Skin epidermis (tissue), 12 donors: ENCODE measurements around the gene MACROD2.
"Not testable (repeated sequence)": the region's sequence is repeated elsewhere in the genome, so short reads cannot be mapped to it uniquely, and the experiment has no call there.

Source experiments
- H3K27ac ChIP-seq, 21 experiments: fragments of 200-600 bp; sonication (generic) in 11 of 21; one replicate each; pipeline ENCODE4 v1.5.0; 2020; ENCODE audit warnings: mild to moderate bottlenecking in 3 of 21, inconsistent platforms in 2 of 21, moderate library complexity in 2 of 21
- H3K4me3 ChIP-seq, 7 experiments: fragments of 200-600 bp; sonication (generic) in 2 of 7; one replicate each; pipeline ENCODE4 v1.5.0; 2020; ENCODE audit warnings: inconsistent platforms in 2 of 7, mild to moderate bottlenecking in 2 of 7, moderate library complexity in 1 of 7

MACROD2 gene

DNA sequence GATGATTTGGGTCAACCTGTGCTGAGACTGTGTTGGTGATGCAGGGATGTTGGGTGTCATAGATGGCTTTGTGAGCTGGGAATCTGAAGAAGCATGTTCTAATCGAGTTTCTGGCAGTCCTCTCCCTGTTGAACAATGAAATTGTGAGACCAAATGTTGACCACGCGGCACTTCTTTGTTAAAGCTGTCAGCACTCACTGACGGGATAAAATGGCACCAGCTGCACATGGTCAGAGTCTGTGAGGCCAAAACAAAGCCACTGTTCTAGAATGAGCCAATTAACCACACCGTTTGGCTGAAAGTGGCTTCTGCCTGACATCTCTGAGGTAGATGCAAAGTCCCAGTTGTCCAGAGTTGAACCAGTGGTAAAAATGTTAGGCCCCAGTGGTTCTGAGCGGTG lies 2015.7 kb downstream of the MACROD2 start:
- no peak overlapping the region for H3K27ac ChIP-seq

DNA sequence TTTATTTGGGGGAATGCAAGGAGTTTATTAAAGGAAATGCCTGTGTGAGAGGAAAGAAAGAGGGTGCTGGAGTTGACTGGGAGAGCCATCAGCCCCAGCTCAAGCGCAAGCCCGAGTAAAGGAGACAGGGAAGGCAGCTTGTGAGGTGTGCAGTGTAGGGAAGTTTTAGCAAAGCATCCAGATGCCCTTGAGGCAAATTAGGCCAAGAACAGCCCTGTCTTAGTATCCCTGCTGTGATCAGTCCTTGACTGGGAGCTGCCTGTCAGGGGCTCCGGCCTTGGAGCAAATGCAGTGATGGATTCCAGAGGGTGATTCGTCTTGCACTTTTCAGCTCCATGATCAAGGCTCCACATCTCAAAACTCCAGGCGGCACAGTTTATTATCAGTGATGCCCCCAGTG lies 2016.2 kb downstream of the MACROD2 start:
- H3K27ac ChIP-seq = no peak overlapping the region
- no peak overlapping the region for H3K4me3 ChIP-seq

More for the DNA sequence above, 2015.7 kb downstream of the MACROD2 start:
- H3K4me3 ChIP-seq = no peak overlapping the region

DNA sequence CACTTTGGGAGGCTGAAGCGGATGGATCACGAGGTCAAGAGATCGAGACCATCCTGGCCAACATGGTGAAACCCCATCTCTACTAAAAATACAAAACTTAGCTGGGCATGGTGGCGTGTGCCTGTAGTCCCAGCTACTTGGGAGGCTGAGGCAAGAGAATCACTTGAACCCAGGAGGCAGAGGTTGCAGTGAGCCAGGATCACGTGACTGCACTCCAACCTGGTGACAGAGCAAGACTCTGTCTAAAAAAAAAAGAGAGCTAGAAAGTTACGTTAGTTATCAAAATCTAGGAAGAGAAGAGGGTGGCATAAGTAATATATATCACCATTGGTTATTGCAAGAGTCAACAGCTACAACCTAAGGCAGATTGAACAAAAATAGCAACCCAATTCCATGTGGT lies 2017.6 kb downstream of the MACROD2 start:
- H3K4me3 ChIP-seq = not testable (repeated sequence)

DNA sequence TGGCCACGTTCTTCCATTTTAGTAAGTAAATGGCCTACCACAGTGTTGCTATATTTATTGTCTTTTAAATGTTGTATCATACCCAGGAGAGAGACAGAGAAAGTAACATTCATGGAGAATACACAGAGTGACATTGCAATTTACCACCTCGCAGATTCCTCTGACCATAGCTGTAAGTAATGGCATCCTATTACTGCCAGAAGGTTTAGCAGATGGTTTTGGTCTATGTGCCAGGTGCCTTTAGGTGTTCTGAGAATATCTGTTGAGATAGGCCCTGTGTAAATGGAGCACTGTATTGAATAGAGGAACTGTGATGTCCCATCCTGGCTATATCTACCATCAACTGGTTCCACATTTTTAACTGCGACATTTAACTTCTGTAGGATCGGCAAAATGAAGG lies 2018.3 kb downstream of the MACROD2 start:
- H3K4me3 ChIP-seq = no peak overlapping the region
- H3K27ac ChIP-seq = no peak overlapping the region

More for the DNA sequence above, 2017.6 kb downstream of the MACROD2 start:
- H3K27ac ChIP-seq = not testable (repeated sequence)

DNA sequence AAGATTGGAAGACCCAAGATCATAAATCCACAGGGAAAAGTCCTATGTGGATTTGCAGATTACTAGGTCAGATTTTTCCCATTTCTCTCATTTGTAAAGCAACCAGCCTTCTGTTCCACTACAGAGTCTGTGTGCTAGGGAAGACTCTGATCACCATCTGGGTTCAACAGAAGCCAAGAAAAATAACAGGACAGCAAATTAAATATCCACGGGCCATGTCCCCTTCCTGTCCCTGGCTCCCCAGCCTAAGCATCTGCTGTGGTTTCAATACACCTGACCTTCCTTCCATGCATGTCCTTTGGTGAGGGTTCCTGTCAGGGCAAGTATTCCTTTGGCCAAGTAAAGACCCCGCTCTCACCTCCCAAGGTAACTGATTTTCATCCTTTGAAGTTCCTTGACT lies 2019.1 kb downstream of the MACROD2 start:
- Histone ChIP-seq H3K27ac (no peak overlapping the region), H3K4me3 (no peak overlapping the region)

DNA sequence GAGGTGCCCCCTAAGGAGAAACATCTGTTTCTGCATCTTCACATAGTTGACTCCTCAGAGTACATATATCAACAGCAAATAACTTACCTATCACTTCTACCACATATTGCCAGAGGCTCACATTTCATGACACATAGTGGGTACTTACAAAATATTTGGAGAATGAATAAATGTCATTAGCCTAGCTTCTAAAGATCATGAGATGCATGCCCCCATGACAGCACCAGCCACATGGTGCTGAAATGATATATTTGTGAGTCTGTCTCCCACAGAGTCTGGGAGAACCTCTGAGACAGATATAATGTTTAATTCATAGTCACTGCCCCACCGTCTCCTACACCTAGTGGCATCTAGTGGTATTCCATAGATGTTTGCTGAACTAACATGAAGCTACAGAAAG lies 2022.3 kb downstream of the MACROD2 start:
- no peak overlapping the region for H3K27ac ChIP-seq

DNA sequence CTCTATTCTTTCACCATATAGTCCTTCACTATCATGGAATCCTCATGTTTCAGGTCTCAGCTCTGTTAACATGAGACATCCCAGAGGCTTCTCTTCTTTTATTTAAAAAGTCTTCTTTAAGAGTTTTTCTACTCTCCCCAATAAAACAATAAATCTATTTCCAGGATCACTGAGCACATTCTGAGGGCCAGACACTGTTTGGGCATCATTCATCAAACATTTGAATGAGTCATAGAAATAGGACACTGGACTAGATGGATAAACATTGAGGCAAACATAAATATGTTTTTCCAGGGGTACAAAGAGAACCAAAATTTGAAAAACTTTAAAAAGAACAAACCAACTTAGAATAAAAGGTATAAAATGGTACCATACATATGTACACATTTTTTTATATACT lies 2023.6 kb downstream of the MACROD2 start:
- Histone ChIP-seq H3K4me3 (no peak overlapping the region), H3K27ac (no peak overlapping the region)

More for the DNA sequence above, 2022.3 kb downstream of the MACROD2 start:
- H3K4me3 ChIP-seq = no peak overlapping the region

DNA sequence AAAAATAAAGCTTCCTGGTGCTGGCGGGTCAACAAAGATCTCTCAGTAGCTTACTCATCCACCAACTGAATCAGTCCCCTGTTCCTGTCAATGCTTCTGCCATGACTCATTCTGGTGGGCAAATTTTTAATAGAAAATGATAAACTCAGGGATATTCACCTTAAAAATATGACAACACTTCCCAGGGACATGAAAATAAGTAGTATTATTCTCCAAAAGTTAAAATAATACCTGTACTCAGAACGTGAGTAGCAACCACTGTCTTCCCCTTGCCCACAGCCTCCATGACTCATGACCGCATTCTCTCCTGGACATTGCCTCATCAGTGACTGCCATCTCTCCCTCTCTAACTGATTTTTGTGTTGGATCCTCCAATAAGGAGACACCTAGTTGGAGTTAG lies 2025.7 kb downstream of the MACROD2 start:
- no peak overlapping the region for H3K27ac ChIP-seq
- no peak overlapping the region for H3K4me3 ChIP-seq

DNA sequence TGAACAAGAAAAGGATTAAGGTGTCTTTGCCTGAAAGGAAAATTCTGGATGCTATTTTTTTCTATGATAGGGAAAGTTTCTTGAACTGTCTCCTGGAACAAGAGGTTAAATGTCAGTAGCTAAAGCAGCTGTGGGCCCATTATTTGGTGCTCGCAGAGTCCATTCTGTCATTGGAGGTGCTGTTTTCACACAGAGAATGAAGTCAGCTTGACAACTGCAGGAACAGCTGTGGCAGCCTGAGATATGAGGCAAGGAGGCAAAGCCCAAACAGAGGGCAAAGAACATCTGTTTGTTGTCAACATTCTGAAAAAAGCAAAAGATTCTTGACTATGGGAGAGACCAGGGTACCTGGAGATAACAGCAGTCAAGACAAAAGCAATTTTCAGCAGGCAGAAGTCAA lies 2029.8 kb downstream of the MACROD2 start:
- H3K27ac ChIP-seq = no peak overlapping the region
- no peak overlapping the region for H3K4me3 ChIP-seq

DNA sequence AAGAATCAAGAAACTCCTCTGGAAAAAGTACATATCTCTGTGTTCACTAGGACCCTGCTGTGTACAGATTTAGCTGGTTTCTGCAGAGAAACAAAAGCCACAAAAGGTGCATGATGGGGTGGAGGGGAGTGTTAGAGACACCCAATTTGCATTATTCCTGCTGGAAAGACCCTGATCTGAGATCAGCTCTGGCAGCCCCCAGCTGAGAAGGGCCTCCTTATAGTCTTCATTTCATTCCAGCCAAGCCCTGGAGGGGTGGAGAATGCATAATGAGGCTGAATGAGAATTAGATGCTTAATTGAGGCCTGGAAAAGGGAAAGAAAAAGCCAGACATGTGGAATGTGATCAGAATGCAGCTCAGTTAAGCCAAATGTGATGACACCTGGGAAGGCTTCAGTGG lies 2032.4 kb downstream of the MACROD2 start:
- Histone ChIP-seq H3K27ac (no peak overlapping the region), H3K4me3 (no peak overlapping the region)

DNA sequence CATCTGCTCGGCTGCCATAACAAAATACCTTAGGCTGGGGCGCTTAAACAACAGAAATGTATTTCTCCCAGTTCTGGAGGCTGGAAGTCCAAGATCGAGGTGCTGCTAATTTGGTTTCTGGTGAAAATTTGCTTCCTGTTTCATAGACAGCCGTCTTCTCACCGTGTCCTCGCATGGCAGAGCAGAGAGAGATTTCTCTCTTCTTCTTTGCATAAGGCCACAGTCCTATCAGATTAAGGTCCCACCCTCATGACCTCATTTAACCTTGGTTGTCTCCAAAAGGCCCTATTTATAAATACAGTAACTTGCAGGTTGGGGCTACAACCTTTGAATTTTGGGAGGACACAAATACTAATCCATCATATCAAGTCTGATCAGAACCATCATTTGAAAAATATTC lies 2033.6 kb downstream of the MACROD2 start:
- Histone ChIP-seq H3K4me3 (no peak overlapping the region), H3K27ac (no peak overlapping the region)

DNA sequence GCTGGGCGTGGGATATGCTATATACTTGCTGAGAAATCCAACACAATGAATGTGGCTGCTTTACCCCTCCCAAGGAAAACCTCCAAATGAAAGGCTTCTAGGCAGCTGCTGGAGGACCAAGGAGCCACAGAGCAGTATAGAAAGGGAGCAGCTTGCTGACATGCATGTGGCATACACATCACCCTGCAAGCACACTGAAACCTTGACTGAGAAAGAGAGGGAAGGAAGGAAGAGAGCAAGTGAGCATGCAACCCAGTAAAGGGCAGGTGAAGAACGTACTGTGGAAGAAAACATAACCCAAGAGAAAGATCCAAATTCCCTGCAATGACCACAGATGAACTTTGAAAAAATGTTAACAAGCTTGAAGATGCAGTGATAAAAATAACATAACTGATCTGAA lies 2034.9 kb downstream of the MACROD2 start:
- no peak overlapping the region for H3K27ac ChIP-seq
- H3K4me3 ChIP-seq = no peak overlapping the region

DNA sequence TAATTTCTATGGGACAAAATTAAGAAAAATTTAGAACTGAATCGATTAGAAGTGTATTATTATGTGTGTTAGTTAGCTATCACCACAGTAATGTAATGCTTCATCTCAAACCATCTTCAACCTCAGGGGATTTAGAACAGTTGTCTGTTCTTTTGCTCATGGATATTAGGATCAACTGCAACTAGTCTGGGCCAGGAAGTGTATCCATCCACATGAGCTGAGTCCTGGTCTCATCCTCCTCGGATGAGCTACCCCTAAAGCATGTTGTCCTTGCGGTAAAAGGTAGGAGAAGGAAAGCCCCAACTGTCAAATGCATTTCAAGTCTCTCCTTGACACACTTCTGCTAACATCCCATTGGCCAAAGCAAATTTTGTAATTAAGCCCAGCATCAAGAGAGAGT lies 2040.3 kb downstream of the MACROD2 start:
- Histone ChIP-seq H3K4me3 (no peak overlapping the region), H3K27ac (no peak overlapping the region)

DNA sequence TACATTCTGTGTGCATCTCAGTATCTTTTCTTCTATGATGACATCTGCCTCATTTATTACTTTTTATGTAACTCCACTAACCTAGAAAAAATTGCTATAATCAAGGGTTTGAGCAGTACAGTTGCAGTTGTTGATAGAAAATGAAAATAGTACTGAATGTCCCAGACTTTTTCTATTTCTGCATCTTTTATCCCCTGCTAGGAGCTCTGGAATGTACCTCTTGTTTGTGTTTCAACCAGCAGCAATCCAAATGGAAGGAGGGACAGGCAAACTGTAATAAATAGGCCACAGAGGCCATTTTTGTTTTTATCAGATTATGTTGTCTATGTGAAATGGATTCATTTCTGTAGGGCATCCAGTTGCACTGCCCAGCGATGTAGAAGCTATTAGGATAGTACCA lies 2041.0 kb downstream of the MACROD2 start:
- Histone ChIP-seq H3K4me3 (no peak overlapping the region), H3K27ac (no peak overlapping the region)

DNA sequence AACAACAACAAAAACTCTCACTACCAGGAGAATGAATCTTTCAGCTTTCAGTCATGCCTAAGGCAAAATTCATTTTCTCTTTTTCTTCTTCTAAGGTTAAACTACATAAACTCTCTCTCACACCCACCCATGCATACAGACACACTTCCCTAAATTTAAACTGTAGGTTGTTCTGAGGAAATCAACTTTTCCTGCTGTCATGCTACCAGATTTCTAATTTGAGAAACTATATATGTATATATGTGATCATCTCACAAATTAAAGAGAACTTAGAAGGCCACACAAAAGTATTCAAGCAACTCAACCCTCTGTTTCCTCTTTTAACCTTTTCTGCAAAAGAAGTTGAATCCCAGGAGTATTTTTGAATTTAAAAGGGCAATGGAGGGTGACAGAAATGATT lies 2045.4 kb downstream of the MACROD2 start:
- Histone ChIP-seq H3K27ac (no peak overlapping the region), H3K4me3 (no peak overlapping the region)

DNA sequence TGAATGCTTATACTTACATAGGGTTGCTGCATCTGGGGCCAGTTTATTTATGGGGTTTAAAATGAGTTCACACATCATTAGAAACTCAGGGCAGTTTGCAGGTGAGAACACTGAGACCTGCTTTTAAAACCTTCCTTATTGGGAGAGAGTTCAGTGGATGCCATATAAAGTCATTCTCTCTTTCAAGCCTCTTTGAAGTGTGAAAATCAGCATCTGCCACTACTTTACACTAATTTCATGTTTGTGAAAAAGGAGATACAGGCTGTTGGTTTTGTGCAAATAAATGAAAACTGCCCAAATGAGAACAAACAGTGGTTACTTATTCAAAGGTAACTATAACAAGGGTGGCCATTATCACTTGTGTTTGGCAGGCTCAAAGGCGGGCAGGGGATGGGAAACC lies 2047.4 kb downstream of the MACROD2 start:
- Histone ChIP-seq H3K4me3 (no peak overlapping the region), H3K27ac (no peak overlapping the region)

DNA sequence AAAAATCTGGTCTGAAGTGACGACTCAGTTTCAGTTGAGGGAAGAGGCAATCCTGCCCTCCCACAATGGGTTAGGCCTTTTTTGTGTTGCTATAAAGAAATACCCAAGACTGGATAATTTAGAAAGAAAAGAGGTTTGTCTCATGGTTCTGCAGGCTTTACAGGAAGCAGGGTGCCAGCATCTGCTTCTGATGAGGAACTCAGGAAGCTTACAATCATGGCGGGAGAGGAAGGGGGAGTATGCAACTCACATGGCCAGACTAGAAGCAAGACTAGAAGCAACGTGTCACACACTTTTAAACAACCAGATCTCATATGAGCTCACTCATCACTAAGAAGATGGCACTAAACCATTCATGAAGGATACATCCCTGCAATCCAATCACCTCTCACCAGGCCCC lies 2048.6 kb downstream of the MACROD2 start:
- H3K27ac ChIP-seq = no peak overlapping the region
- no peak overlapping the region for H3K4me3 ChIP-seq

DNA sequence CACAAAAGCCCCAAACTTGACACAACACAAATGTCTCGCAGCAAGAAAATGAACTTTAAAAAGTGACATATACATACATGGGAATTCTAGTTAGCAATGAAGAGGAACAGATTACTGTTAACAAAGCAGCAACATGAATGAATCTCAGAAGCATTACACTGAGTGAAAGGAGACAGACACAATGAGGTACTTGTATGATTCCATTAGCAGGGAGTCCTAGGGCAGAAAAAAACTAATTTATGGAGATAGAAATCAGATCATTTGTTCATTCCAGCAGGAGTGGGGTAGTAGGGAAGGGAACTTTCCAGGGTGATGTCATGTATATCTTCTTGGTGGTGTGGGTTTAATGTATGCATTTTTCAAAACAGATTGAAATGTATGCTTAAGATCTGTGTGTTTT lies 2053.6 kb downstream of the MACROD2 start:
- H3K4me3 ChIP-seq = no peak overlapping the region
- H3K27ac ChIP-seq = no peak overlapping the region

DNA sequence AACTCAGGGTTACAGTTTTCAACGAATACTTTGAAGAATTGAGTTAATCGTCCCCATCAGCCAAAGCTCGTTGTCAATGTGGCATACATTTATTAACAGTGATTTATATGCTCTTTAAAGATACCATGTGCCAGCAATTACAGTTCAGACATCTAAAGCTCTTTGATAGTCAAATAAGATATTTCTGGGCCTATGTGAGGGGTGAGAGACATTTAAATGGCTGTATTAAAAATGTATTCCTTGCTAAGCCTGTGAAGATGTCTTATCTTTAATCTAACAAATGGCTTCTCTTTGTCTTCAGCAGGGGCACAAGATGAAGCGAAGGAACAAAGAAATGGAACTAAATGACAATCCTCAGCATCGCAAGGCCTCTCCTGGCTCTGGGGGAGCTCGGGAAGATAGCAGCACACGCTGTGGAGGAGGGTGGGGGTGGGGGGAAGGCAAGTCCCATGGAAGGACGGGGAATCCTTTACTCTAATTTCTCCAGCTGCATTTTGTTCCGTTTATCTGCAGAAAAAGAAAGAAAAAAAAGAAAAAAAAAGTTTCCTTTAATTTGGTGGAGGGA lies 2054.3 kb downstream of the MACROD2 start:
- no peak overlapping the region for H3K4me3 ChIP-seq
- H3K27ac ChIP-seq = no peak overlapping the region

DNA sequence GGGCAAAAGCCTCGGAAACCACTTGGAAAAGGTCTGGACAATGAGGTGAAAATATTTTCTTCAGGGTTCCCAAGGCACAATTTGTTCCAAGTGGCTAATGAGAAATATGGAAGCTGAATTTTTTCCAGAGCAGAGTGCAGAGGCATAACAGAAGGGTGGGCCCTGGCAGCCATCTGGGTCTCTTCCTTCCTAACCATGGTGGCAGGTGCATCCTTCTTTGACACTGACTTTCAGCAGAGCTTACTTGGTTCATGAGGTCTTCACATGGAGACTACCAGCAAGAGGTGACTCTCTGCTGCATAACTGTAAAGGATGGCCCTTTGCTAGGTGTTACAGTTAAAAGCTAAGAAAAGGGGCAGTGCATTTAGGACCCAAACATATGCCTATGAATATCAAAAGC lies 2055.1 kb downstream of the MACROD2 start:
- Histone ChIP-seq H3K27ac (no peak overlapping the region), H3K4me3 (no peak overlapping the region)

DNA sequence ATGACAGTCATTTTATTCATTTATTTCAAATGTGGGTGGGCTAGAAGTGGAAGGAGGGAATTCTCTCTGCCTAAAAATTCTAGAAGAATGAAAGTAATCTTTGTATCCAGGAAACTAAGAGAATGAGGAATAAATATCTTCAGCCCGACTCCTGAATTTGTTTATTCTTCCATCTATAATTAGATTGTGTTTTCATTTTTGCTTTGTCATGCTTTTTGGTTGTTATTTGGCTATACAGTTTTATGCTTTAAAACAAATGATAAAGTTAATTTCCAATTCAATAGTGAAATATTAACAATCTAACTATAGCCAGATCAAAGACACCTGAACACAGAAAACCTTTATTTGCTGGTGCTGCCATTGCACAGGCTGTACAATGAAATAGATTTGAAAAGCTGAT lies 2056.7 kb downstream of the MACROD2 start:
- no peak overlapping the region for H3K27ac ChIP-seq

DNA sequence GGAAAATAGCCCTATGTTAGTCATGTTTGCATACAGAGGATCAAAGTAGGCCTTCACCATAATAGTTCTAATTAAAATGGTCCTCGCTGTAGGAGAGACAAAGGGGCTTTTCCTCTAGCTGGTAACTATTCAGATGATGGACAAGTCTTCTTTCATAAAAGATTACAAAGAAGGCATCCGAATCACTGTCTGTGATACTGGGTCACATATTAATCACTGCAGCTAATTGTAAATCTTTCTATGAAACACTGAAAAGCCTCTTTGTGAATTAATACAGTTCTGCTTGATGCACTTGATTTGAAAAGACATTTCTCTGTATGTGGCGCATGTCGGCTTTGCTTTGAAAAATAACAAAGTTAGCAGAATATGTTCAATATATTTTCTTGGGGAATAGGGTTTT lies 2057.1 kb downstream of the MACROD2 start:
- no peak overlapping the region for H3K4me3 ChIP-seq
- no peak overlapping the region for H3K27ac ChIP-seq

More for the DNA sequence above, 2056.7 kb downstream of the MACROD2 start:
- no peak overlapping the region for H3K4me3 ChIP-seq

DNA sequence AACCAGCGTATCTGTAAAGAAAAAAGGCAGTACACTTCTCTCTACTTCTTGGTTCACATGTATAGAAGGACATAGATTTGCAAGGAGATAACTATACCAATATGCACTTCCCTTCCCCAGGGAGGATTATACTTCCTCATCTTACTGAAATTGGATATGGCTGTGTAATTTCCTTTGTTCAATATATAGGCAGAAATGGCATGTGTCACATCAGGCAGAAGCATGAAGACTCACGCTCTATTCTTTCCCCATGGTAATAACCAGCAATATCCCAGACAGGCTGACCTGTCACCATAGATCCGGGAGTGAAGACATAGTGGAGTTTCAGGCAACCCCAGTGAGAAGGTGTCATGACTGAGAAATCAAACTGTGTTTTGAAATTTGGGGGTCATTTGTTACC lies 2059.7 kb downstream of the MACROD2 start:
- no peak overlapping the region for H3K27ac ChIP-seq
- no peak overlapping the region for H3K4me3 ChIP-seq
